HFFc6 (cell line): ENCODE results near the gene ZFTA. TPM values are rescaled to one million over a fixed set of nuclear protein-coding genes. Genes with fewer than 3 reads are reported as not detected.

ENCODE experiments used
- DNase-seq: peaks from one replicate; pipeline ENCODE4 v3.0.0-alpha.2; 2018
- H3K27ac Mint-ChIP-seq: 2 replicates; pipeline ENCODE4 v1.8.0; 2020; ENCODE audit warnings: mild to moderate bottlenecking, mixed read lengths
- H3K27me3 Mint-ChIP-seq: 2 replicates; pipeline ENCODE4 v1.8.0; 2021; ENCODE audit warnings: mild to moderate bottlenecking, moderate library complexity, mixed read lengths; ENCODE audit not compliant: insufficient read depth
- H3K36me3 Mint-ChIP-seq: 2 replicates; pipeline ENCODE4 v1.8.0; 2021; ENCODE audit warnings: low read depth, mixed read lengths
- H3K4me1 Mint-ChIP-seq: 2 replicates; pipeline ENCODE4 v1.8.0; 2020; ENCODE audit warnings: low read depth, mixed read lengths
- H3K4me3 Mint-ChIP-seq: 2 replicates; pipeline ENCODE4 v1.8.0; 2020; ENCODE audit warnings: mild to moderate bottlenecking, moderate library complexity, mixed read lengths
- H3K9me3 Mint-ChIP-seq: 2 replicates; pipeline ENCODE4 v1.8.0; 2020; ENCODE audit warnings: mild to moderate bottlenecking, mixed read lengths
- CTCF ChIP-seq: fragments of 200-600 bp; sonication (generic); IDR thresholded peaks from 2 replicates; pipeline ENCODE4 v1.5.0; 2021; ENCODE audit warnings: antibody characterized with exemption, mild to moderate bottlenecking
- total RNA-seq, 6 experiments: library from RNA; stranded (reverse); fragmentation: NEBNext Ultra II Directional; extraction: Animal tissue kit (Norgen Biotek cat#: 25700); gene quantifications; 2 replicates in 1 of 6; 3 replicates in 5 of 6; pipeline ENCODE4 v1.2.3, GENCODE V29; 2021

Gene ZFTA
- total RNA-seq, 6 experiments from 2014 or later = 18.4 to 21.0 (median 19.5) TPM

DNA sequence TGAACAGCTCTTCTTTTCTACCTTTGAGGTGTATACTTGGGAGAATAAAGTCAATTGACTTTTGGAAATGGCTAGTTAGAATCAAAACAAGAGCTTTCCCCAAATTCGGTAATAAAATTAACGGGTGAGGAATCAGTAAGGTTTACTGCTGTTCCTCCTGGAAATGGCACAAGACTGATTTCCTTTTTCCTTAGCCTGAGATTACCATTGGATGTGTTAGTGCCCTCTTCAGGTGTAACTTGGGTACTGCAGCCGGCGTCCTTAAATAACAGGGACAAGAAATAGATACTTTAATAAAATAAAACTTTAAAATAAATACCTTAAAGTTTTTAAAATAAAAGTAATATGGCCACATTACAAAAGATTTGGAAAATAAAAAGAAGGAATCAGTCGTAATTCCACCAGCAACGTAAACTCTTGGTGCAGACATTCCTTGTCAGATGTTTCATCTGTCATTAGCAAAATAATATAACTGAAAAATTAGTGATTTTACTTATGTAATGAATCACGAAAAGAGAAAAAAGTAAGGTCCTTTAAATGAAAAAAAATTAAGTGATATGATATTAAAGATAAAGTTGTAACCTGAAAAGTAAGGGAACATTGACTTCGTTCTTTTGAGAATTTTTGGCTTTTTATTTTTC is 29.7 kb downstream of the ZFTA start:
- peak; percentile 99 for TF ChIP-seq CTCF
- 0 out of 2 replicates have a peak, but pooled peaks cover 1% of the 10 kb centered on the region for H3K27me3 Mint-ChIP-seq
- peak overlapping the region; percentile 20 for H3K4me3 Mint-ChIP-seq
- H3K4me1 Mint-ChIP-seq = peaks cover 16% of the 10 kb centered on the region
- peak; percentile 75 for DNase-seq
- H3K27ac Mint-ChIP-seq = peak overlapping the region; percentile 39
- H3K36me3 Mint-ChIP-seq = no peaks in the 10 kb centered on the region
- no peaks in the 10 kb centered on the region for H3K9me3 Mint-ChIP-seq

GRCh38 chr11:63737718-63738117 is 30.9 kb downstream of the ZFTA start:
- Mint-ChIP-seq H3K4me3 (no peak overlapping the region), H3K36me3 (no peaks in the 10 kb centered on the region), H3K27me3 (0 out of 2 replicates have a peak, but pooled peaks cover 1% of the 10 kb centered on the region), H3K27ac (peak overlapping the region; percentile 55; the same call in 1 of the 2 replicates), H3K4me1 (peaks cover 16% of the 10 kb centered on the region), H3K9me3 (no peaks in the 10 kb centered on the region)
- DNase-seq = no peak
- no peak for TF ChIP-seq CTCF

DNA sequence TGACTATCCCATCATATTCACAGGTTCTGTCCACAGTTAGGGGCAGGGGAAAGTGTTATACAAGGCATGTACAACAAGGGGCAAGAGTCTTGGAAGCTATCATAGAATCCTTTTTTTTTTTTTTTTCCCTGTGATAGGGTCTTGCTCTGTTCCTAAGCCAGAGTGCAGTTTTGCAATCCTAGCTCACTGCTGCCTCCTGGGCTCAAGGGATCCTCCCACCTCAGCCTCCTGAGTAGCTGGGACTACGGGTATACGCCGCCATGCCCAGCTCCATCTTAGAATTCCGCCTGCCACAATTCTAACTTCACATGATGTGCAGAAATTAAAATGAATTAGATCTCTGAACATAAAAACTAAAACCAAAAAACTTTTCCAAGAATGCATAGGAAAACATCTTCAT is 31.7 kb downstream of the ZFTA start:
- no peak for TF ChIP-seq CTCF
- H3K9me3 Mint-ChIP-seq = no peaks in the 10 kb centered on the region
- H3K27ac Mint-ChIP-seq = no peak overlapping the region
- H3K4me3 Mint-ChIP-seq = no peak overlapping the region
- no peaks in the 10 kb centered on the region for H3K36me3 Mint-ChIP-seq
- H3K4me1 Mint-ChIP-seq = peaks cover 16% of the 10 kb centered on the region
- 0 out of 2 replicates have a peak, but pooled peaks cover 1% of the 10 kb centered on the region for H3K27me3 Mint-ChIP-seq
- DNase-seq = no peak

GRCh38 chr11:63729326-63729725 is 39.2 kb downstream of the ZFTA start:
- H3K27ac Mint-ChIP-seq = no peak overlapping the region

GRCh38 chr11:63720611-63721010 is 48.0 kb downstream of the ZFTA start:
- H3K9me3 Mint-ChIP-seq = no peaks in the 10 kb centered on the region
- no peak for DNase-seq
- H3K27ac Mint-ChIP-seq = no peak overlapping the region
- H3K36me3 Mint-ChIP-seq = no peaks in the 10 kb centered on the region
- H3K27me3 Mint-ChIP-seq = no peaks in the 10 kb centered on the region
- H3K4me1 Mint-ChIP-seq = peaks cover 17% of the 10 kb centered on the region
- H3K4me3 Mint-ChIP-seq = no peak overlapping the region
- no peak for TF ChIP-seq CTCF

More at GRCh38 chr11:63729326-63729725, 39.2 kb downstream of the ZFTA start:
- no peaks in the 10 kb centered on the region for H3K9me3 Mint-ChIP-seq
- H3K4me1 Mint-ChIP-seq = peaks cover 17% of the 10 kb centered on the region
- H3K27me3 Mint-ChIP-seq = no peaks in the 10 kb centered on the region
- H3K36me3 Mint-ChIP-seq = 0 out of 2 replicates have a peak, but pooled peaks cover 4% of the 10 kb centered on the region
- no peak for TF ChIP-seq CTCF
- H3K4me3 Mint-ChIP-seq = no peak overlapping the region
- no peak for DNase-seq
